ENCODE data around the gene LCN2.
"Not testable (repeated sequence)": the region's sequence is repeated elsewhere in the genome, so short reads cannot be mapped to it uniquely, and the experiment has no call there.

The LCN2 gene

GRCh38 chr9:128107468-128108268 is 41.6 kb upstream of the LCN2 start:
- no peaks in the 10 kb centered on the region for H3K9me3 ChIP-seq
- no peaks in the 10 kb centered on the region for H3K27me3 ChIP-seq (ENCODE audit: low read depth)
- in situ Hi-C loops (cut with MboI; ENCODE audit: low sequenced_read_pairs), result no loop called here
- peak in 1 of 2 experiments; percentile 6 for DNase-seq (ENCODE audit: low spot score in 2 of 2)
- no peak overlapping the region for H3K4me3 ChIP-seq
- H3K4me1 ChIP-seq, result no peaks in the 10 kb centered on the region
- H3K36me3 ChIP-seq (replicated peaks), result peaks cover 48% of the 10 kb centered on the region

GRCh38 chr9:128108269-128109049 is 40.8 kb upstream of the LCN2 start:
- H3K36me3 ChIP-seq (replicated peaks), result peaks cover 40% of the 10 kb centered on the region
- H3K9me3 ChIP-seq, result no peaks in the 10 kb centered on the region
- in situ Hi-C loops (cut with MboI; ENCODE audit: low sequenced_read_pairs), result no loop called here

GRCh38 chr9:128109050-128109709 is 40.1 kb upstream of the LCN2 start:
- H3K4me1 ChIP-seq, result no peaks in the 10 kb centered on the region
- in situ Hi-C loops (cut with MboI; ENCODE audit: low sequenced_read_pairs), result no loop called here
- no peak overlapping the region for H3K4me3 ChIP-seq
- DNase-seq (ENCODE audit: low spot score in 2 of 2), result no peak
- H3K36me3 ChIP-seq (replicated peaks), result peaks cover 33% of the 10 kb centered on the region
- H3K27me3 ChIP-seq (ENCODE audit: low read depth), result no peaks in the 10 kb centered on the region
- no peaks in the 10 kb centered on the region for H3K9me3 ChIP-seq

More at GRCh38 chr9:128108269-128109049, 40.8 kb upstream of the LCN2 start:
- Histone ChIP-seq H3K27me3 (ENCODE audit: low read depth) (no peaks in the 10 kb centered on the region), H3K4me1 (no peaks in the 10 kb centered on the region), H3K4me3 (no peak overlapping the region)
- DNase-seq (ENCODE audit: low spot score in 2 of 2), result no peak

GRCh38 chr9:128111726-128112125 is 37.5 kb upstream of the LCN2 start:
- in situ Hi-C loops (cut with MboI; ENCODE audit: low sequenced_read_pairs), result not testable (repeated sequence)
- peaks cover 16% of the 10 kb centered on the region for H3K36me3 ChIP-seq (replicated peaks)

GRCh38 chr9:128113526-128114325 is 35.5 kb upstream of the LCN2 start:
- in situ Hi-C loops (cut with MboI; ENCODE audit: low sequenced_read_pairs), result no loop called here

More at GRCh38 chr9:128111726-128112125, 37.5 kb upstream of the LCN2 start:
- not testable (repeated sequence) for H3K27me3 ChIP-seq (ENCODE audit: low read depth); H3K4me1 ChIP-seq; H3K4me3 ChIP-seq; DNase-seq (ENCODE audit: low spot score in 2 of 2); H3K9me3 ChIP-seq

GRCh38 chr9:128114326-128115186 is 34.7 kb upstream of the LCN2 start:
- Histone ChIP-seq H3K9me3 (no peaks in the 10 kb centered on the region), H3K36me3 (replicated peaks) (no peaks in the 10 kb centered on the region; the same call in none of the 2 replicates), H3K27me3 (ENCODE audit: low read depth) (no peaks in the 10 kb centered on the region), H3K4me1 (no peaks in the 10 kb centered on the region), H3K4me3 (no peak overlapping the region)
- DNase-seq (ENCODE audit: low spot score in 2 of 2), result no peak
- in situ Hi-C loops (cut with MboI; ENCODE audit: low sequenced_read_pairs), result no loop called here

More at GRCh38 chr9:128113526-128114325, 35.5 kb upstream of the LCN2 start:
- H3K36me3 ChIP-seq (replicated peaks), result no peaks in the 10 kb centered on the region; the same call in none of the 2 replicates
- no peaks in the 10 kb centered on the region for H3K4me1 ChIP-seq
- no peak for DNase-seq (ENCODE audit: low spot score in 2 of 2)
- H3K4me3 ChIP-seq, result no peak overlapping the region
- H3K9me3 ChIP-seq, result no peaks in the 10 kb centered on the region
- H3K27me3 ChIP-seq (ENCODE audit: low read depth), result no peaks in the 10 kb centered on the region

GRCh38 chr9:128115187-128116103 is 33.8 kb upstream of the LCN2 start:
- no peaks in the 10 kb centered on the region; the same call in none of the 2 replicates for H3K36me3 ChIP-seq (replicated peaks)
- in situ Hi-C loops (cut with MboI; ENCODE audit: low sequenced_read_pairs), result no loop called here
- no peaks in the 10 kb centered on the region for H3K4me1 ChIP-seq
- no peak overlapping the region for H3K4me3 ChIP-seq
- no peaks in the 10 kb centered on the region for H3K27me3 ChIP-seq (ENCODE audit: low read depth)
- no peak for DNase-seq (ENCODE audit: low spot score in 2 of 2)
- no peaks in the 10 kb centered on the region for H3K9me3 ChIP-seq

GRCh38 chr9:128116104-128117083 is 32.9 kb upstream of the LCN2 start:
- Histone ChIP-seq H3K4me3 (no peak overlapping the region), H3K9me3 (no peaks in the 10 kb centered on the region), H3K4me1 (no peaks in the 10 kb centered on the region), H3K36me3 (replicated peaks) (peaks cover 4% of the 10 kb centered on the region), H3K27me3 (ENCODE audit: low read depth) (no peaks in the 10 kb centered on the region)
- in situ Hi-C loops (cut with MboI; ENCODE audit: low sequenced_read_pairs), result no loop called here
- DNase-seq (ENCODE audit: low spot score in 2 of 2), result no peak

- DNase-seq (ENCODE audit: low spot score in 2 of 2), result peak; percentile 74 to 97
- Histone ChIP-seq H3K9me3 (no peaks in the 10 kb centered on the region), H3K27me3 (ENCODE audit: low read depth) (no peaks in the 10 kb centered on the region), H3K4me3 (no peak overlapping the region), H3K36me3 (replicated peaks) (peaks cover 16% of the 10 kb centered on the region), H3K4me1 (no peaks in the 10 kb centered on the region)
- in situ Hi-C loops (cut with MboI; ENCODE audit: low sequenced_read_pairs), result no loop called here
Observed at GRCh38 chr9:128117613-128118471, 31.4 kb upstream of the LCN2 start.

GRCh38 chr9:128118472-128118857 is 30.8 kb upstream of the LCN2 start:
- Histone ChIP-seq H3K27me3 (ENCODE audit: low read depth) (no peaks in the 10 kb centered on the region), H3K4me3 (no peak overlapping the region), H3K4me1 (no peaks in the 10 kb centered on the region), H3K36me3 (replicated peaks) (peaks cover 20% of the 10 kb centered on the region), H3K9me3 (no peaks in the 10 kb centered on the region)
- in situ Hi-C loops (cut with MboI; ENCODE audit: low sequenced_read_pairs), result no loop called here
- no peak for DNase-seq (ENCODE audit: low spot score in 2 of 2)
